Ovary (tissue), 3 donors: ENCODE data around the gene MAS1L.

Source experiments
- CTCF ChIP-seq, 3 donors: fragments of 450-650 bp in 2 of 3; fragments of 200-600 bp in 1 of 3; IDR thresholded peaks; one replicate each; pipeline versions ENCODE4 v1.5.1 to v1.8.0; 2016 to 2022; ENCODE audit warnings: antibody characterized with exemption in 3 of 3, mild to moderate bottlenecking in 1 of 3
- EP300 ChIP-seq: sonication (generic); formaldehyde crosslinking; IDR thresholded peaks from one replicate; pipeline ENCODE4 v1.6.1; 2017; ENCODE audit warnings: antibody characterized with exemption
- POLR2A ChIP-seq: fragments of 450-650 bp; IDR thresholded peaks from one replicate; pipeline ENCODE4 v1.6.1; 2017; ENCODE audit warnings: antibody characterized with exemption, mild to moderate bottlenecking, moderate library complexity
- donor health status: DM: no; HTN: no; CAD: no.

GRCh38 chr6:29477923-29478450 lies 9.8 kb downstream of the MAS1L start:
- TF ChIP-seq POLR2A: no peak
- TF ChIP-seq CTCF (IDR thresholded peaks at IDR 0.05): no peak
- no peak for TF ChIP-seq EP300
